ENCODE results near the gene IFT81. TPM values are rescaled to one million over a fixed set of nuclear protein-coding genes. Genes with fewer than 3 reads are reported as not detected.
"Not testable (repeated sequence)": the region's sequence is repeated elsewhere in the genome, so short reads cannot be mapped to it uniquely, and the experiment has no call there.

The IFT81 gene
- polyA plus RNA-seq, 4 donors: 39.6 to 58.7 (median 47.8) TPM

DNA sequence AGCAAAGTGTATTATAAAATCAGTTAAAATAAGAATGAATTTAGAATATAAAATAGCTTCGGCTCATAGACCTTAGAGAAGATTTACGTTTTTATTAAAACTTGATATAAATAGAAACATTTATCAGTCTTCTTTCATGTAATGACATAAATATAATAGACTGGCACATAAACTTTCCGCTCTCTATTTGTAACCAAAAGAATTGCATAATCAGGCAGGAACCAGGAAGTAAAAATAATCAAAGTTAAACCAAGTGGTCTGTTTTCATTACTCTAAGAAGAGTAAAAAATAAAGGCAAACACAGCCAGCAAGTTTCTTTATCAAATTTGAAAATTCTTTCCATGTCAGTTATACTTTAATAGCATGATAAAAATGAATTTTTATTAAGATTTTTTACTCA lies 110.6 kb downstream of the IFT81 start:
- DNase-seq (ENCODE audit: low read depth in 4 of 4, low spot score in 2 of 4): no peak

DNA sequence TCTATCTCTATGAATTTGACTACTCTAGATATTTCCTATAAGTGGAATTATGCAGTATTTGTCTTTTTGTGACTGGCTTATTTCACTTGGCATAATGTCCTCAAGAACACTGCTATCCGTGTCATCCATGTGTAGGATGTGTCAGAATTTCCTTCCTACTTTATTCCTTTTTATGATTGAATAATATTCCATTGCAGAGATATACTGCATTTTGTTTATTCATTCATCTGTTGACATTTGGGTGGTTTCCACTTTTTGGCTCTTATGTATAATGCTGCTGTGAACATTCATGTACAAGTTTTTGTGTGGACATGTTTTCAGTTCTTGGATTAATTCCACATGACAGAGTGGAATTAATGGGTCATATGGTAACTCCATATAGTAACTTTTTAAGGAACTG lies 111.2 kb downstream of the IFT81 start:
- no peak for DNase-seq (ENCODE audit: low read depth in 4 of 4, low spot score in 2 of 4)

DNA sequence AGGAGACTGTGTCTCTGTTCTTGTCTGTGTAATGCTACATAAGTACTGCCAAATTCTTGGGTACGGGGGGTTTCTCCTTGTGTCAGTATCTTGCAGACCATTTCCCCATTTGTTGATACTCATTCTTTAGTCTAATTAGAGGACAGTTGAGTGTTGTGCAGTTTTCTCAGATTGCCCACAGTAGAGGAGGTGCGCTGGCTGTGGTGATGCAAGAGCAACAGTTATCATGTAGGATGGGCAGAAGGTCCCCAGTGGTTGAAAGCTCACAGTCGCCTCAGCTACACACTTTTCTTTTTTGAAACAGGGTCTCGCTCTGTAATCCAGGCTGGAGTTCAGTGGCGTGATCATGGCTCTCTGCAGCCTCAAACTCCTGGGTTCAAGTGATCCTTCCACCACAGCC lies 119.1 kb downstream of the IFT81 start:
- DNase-seq (ENCODE audit: low read depth in 4 of 4, low spot score in 2 of 4): no peak

DNA sequence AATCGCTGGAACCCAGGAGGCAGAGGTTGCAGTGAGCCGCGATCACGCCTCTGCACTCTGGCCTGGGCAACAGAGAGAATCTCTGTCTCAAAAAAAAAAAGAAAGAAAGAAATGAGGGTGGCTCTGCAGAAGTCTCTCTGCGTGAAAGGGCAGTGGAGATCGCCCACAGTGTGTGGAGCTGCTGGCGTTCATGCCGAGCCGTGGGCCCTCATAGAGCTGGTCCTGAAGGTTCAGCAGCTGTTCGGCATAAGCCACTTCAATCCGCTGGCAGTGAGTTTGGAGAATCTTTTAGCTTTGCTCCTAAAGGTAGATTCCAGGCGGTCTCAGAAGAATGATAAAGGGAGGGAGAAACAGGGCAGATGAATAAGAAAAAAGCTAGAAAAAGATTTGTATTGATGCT lies 120.2 kb downstream of the IFT81 start:
- no peak for DNase-seq (ENCODE audit: low read depth in 4 of 4, low spot score in 2 of 4)

DNA sequence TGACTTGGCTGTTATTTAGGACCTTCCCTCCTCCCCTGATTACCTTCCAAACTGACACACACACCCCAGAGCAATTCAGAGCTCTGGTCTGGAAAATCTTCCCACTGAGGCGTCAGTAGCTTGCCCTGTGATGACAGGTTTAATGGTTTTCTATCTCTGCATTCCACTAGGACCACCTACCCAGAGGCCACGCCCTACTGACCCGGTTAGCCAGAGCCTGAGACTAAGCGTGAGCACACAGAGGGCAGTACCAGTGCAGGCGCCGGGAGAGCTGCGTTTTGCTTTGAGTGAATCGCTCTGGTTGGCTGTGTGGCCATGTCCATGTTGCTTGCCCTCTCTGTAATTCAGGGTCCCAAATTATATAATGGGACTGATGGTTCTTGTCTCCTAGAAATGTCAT lies 120.7 kb downstream of the IFT81 start:
- DNase-seq (ENCODE audit: low read depth in 4 of 4, low spot score in 2 of 4): no peak

DNA sequence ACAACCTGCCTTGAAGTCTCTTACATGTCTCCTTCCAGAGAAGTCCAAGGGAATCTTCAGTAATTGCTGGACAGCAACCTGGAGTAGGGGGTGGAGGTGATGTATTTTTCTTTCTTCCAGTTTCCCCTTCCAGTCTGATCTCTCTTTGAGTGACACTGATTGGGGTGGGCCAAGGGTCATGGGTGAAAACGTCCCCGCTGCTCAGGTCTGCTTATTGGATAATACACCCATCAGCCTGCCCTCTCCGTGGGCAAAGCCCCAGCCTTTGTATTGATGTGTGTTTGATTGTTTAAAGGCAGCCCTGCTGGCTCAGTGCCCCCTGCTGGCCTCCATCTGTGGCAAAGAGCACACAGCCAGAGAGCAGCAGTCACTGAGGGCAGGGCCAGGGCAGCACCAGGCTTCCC lies 121.2 kb downstream of the IFT81 start:
- DNase-seq (ENCODE audit: low read depth in 4 of 4, low spot score in 2 of 4): no peak

DNA sequence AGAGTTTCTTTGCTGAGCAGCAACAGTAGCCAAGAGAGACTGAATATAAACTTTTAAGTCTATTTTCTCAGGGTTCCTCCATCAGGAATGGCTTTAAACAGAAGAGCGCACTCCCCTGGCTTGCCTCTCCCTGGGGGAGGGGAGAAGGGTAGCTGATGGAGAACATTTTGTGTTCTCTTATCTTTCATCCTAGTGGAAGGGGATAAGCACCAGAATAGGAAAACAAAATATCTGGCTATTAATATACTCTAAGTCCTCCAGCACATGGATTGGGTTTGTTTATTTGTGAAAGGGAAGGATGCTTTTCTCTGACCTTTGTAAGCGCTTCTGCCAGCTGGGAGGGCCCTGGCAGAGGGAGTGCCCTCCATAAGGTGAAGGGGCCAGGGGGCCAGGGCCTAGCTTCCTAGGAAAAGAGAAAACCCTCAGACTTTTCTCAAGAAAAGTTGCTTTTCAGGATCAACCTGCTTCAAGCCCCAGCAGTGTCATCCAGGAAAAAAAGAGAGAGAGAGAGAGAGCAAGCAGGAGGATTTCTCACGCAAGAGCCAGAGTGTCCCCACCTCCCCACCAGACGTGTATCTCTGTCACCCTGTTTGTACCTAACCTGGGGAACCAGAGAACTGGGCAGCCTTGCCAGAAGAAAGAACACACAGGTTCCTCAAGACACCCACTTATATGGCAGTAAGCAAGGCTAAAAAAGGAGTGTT lies 122.6 kb downstream of the IFT81 start:
- DNase-seq (ENCODE audit: low read depth in 4 of 4, low spot score in 2 of 4): no peak

DNA sequence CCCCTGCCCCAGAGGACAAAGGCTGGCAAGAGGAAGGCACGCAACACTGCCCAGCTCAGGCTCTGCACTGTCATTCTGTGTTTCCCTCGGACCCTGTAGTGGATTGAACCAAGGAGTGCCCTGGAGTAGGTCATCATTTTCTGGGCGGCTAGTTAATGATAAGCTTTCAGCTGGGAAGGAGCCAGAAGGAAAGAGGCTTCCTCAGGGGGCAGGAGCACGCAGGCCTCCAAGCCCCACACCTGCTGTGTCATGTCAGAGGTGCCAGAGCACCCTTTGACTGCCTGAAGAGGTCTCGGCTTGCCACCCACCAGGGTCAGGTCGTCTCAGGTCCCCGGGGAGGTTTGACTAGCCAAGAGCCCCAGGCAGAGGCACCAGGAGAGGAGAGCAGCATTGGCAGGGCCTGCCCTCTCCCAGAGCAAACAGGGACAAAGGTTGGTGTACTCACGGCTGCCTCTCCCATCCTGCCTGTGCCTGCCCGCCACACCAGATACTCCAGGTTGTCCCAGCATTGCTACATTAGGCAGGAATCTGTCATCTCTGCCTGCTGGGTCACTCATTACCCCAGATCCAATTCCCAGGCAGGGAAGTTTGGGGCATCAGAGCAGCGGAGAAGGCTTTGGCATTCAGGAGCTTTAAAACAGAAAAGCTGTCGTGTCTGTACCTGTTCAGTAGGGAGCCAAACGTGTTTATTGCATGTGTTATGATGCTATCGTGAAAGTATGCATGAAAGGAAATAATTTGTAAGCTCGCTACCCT lies 123.4 kb downstream of the IFT81 start:
- DNase-seq (ENCODE audit: low read depth in 4 of 4, low spot score in 2 of 4): no peak

DNA sequence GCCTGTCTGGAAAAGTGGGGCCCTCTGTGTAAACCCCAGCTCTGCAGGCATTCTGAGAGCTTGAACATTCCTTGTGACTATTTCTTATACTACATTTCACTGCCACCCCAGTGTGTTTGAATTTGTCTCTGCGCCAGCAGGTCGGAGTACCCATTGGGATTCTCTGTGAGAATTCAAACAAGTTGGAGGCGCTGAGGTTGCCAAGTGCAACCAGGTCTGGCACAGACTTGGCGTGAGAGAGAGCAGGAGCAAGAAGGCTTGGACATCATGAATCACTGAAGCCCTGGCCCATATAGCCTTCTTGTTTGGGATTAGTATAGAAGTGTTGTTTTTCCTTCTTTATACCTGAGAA lies 123.9 kb downstream of the IFT81 start:
- DNase-seq (ENCODE audit: low read depth in 4 of 4, low spot score in 2 of 4): no peak

DNA sequence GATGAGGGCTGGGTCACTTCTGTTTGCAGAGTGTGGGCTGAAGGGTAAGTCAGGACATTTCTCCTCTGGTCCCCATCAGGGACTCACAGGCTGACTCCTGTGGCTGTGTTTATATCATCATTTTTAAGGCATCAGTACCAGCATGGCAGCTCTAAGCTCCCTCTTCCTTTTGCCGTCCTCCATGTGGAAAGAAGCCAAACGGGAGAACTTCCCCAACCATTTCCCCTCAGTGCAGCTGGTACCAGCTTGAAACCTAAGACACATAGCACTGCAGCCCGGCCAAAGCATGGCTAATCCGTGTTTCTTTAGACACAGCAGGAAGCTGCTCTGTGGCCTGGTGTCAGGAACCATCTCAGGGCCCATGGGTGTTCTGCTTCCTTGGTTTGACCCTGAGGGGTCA lies 124.9 kb downstream of the IFT81 start:
- no peak for DNase-seq (ENCODE audit: low read depth in 4 of 4, low spot score in 2 of 4)

DNA sequence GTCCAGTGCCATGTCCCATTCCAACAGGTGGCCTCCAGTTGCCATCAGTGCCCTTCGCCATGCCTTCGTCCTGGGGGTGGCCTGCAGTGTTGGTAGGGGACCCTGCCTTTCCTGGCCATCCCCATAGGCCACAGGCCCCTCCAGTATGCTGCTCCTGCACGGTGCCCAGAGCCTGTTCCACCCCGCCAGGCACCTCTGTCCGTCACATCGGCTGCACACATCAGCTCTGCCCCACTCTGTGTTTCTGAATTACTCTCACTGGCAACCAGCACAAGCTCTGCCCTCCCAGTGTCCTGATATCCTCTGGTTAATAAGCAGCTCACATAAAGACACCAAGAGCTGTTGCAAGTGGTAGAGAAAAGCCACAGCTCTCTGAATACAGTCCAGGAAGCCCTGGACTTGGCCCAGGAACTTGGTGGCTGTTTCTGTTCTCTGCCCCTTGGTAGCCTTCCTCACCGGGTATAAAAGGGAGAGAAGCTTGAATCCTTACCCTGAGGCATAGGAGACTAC lies 125.6 kb downstream of the IFT81 start:
- DNase-seq (ENCODE audit: low read depth in 4 of 4, low spot score in 2 of 4): no peak

DNA sequence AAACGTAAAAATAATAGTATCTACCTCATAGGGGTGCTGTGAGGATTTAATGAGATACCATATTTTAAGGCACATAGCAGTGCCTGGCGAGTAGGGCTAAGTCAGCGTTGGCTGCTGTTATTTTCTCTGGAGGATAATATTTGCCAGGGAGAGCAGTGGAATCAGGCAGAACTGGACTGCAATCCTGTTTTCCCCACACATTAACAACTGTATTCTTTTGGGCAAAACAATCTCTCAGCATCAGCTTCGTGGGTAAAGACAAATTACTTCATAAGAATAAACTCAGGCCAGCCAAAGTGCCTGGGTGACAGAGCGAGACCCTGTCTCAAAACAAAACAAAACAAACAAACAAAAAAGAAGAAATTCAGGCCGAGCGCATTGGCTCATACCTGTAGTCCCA lies 127.2 kb downstream of the IFT81 start:
- no peak for DNase-seq (ENCODE audit: low read depth in 4 of 4, low spot score in 2 of 4)

DNA sequence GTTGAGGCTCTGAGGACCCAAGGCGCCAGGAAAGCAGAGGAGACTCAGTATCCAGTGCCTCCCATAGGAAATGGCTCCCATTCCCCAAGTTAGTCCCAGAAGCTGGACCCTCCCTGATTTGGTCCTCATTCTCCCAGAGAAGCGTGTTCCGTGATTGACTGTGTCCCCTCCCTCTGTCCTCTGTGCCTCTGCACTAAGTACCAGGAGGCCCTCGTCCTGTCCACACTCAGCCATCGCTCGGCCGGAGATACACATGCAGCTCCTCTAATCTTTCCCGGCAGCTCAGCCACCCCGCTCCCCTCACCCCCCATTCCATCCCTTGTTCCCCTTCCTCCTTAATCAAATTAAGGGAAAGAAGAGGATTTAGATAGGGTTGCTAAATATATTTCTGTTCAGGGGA lies 128.6 kb downstream of the IFT81 start:
- no peak for DNase-seq (ENCODE audit: low read depth in 4 of 4, low spot score in 2 of 4)

DNA sequence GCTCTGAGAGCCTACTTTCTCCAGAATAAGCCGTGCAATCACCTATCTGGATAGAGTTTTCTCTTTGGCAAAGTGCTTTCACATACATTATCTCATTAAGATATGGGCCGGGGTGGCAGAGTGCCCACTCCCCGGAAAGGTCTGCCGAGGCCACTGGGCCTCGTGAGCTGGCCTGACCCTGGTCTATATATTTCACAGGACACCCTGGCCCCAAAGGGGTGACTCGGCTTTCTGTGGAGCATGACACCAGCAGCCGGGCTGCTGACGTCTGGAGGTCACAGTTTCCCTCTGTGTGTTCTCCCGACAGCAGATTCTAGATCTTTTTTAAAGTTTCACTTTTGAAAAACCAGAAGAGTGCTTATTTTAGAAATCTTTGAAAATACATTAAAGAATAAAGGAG lies 129.0 kb downstream of the IFT81 start:
- no peak for DNase-seq (ENCODE audit: low read depth in 4 of 4, low spot score in 2 of 4)

DNA sequence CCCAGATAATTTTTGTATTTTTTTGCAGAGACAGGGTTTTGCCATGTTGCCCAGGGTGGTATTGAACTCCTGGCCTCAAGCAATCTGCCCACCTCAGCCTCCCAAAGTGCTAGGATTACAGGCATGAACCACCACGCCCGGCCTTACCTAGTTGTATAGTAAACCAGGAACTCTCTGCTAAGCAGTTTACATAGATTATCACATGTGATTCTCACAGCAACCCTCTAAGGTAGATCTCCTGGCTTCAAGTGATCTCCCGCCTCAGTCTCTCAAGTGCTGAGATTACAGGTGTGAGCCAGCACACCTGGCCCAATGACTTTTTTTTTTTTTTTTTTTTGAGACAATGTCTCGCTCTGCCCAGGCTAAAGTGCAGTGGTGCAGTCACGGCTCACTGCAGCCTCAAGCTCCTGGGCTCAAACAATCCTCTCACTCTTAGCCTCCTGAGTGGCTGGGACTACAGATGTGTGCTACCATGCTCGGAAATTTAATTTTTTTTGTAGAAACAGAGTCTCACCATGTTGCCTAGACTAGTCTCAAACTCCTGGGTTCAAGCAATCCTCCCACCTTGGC lies 130.9 kb downstream of the IFT81 start:
- no peak for DNase-seq (ENCODE audit: low read depth in 4 of 4, low spot score in 2 of 4)

DNA sequence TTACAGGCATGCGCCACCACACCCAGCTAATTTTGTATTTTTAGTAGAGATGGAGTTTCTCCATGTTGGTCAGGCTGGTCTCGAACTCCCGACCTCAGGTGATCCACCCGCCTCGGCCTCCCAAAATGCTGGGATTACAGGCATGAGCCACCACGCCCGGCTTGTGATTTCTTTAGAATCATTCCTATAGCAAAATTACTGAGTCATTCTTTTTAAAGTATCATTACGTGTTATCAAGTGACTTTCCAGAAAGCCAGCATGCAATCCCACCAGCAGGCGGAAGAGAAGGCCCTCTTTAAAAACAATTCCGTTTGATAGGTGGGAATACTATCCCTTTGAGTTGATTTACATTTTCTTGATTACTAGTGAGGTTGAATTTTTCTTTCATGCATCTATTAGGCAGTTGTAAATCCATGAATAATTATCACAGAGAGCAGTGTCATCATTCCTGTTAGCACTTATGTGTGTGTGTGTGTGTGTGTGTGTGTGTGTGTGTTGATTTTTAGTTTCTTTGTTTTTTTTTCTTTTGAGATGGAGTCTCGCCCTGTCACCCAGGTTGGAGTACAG lies 131.8 kb downstream of the IFT81 start:
- not testable (repeated sequence) for DNase-seq (ENCODE audit: low read depth in 4 of 4, low spot score in 2 of 4)

DNA sequence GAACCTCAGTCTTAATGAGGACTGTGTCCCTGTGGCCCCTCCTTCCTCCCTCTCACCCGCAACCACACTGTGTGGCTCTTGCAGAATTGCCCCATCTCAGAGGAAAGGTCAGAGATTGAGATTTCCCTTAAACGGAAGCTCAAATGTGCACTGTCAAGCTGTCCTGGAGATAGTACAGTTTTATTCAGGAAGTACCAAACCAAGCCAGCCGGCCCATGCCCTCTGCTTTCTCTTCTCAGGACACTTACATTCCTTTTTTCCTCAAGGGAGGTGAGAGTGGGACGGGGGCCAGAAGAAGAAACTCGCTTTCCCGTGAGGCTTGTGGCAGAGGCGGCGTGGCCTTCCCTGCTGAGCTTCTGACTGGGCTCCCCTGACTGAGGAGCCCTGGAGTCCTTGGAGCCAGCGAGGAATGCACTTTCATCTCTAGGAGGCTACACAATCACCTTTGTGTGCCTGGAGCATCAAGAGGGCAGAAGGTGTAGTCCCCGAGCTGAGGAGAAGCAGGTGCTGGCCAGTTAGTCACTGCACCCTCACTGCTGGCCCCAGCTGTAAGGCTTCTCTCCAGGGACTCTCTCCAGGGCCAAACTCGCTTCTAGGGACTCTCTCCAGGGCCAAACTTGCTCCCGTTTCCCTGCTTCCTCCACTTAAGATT lies 132.7 kb downstream of the IFT81 start:
- DNase-seq (ENCODE audit: low read depth in 4 of 4, low spot score in 2 of 4): no peak

DNA sequence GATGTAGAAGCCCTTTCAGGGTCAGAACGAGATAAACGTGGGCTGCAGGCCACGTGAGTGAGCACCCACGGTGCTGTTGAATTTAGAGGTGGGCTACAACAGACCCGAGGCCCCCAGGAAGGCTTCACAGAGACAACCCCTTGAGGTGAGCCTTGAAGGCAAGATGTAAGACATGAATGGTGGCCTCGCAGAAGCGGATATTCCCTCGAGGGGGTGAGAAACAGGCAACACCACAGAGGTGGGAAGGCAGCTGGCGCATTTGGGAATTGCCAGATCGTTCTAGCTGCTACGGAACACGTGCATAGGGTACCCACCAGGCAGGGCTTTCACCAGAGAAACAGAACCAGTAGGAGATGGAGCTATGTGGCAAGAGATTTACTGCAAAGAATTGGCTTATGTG lies 134.3 kb downstream of the IFT81 start:
- no peak for DNase-seq (ENCODE audit: low read depth in 4 of 4, low spot score in 2 of 4)

DNA sequence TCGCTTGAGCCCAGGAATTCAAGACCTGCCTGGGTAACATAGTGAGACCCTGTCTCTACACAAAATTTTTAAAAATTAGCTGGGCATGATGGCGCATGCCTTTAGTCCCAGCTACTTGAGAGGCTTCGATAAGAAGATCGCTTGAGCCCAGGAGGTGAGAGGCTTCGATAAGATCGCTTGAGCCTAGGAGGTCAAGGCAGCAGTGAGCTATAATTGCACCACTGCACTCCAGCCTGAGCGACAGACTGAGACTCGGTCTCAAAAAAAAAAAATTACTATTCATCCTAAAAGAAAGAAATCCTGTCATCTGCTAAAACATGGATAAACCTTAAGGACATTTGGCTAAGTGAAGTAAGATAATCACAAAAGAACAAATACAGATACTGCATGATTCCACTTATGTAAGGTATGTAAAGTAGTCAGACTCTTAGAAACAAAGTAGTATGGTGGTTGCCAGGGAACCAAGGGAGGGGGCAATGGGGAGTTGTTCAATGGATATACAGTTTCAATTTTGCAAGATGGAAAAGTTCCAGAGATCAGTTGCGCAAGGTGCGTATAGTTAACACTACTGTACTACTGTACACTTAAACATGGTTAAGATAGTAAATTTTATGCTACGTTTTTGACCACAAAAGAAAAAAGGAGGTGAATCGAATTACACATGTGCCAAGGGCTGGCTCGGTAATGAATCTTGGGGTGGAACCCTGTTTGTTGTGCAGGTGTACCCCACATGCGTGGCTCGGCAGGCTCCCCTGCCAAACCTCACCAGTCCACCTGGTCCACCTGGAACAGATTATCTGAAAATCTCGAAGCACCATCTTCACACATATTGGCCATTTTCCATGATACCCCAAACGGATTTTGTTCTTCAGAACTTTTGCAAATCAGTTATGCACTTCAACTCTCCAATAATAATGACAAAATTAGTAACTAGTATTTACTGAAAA lies 138.6 kb downstream of the IFT81 start:
- no peak for DNase-seq (ENCODE audit: low read depth in 4 of 4, low spot score in 2 of 4)

DNA sequence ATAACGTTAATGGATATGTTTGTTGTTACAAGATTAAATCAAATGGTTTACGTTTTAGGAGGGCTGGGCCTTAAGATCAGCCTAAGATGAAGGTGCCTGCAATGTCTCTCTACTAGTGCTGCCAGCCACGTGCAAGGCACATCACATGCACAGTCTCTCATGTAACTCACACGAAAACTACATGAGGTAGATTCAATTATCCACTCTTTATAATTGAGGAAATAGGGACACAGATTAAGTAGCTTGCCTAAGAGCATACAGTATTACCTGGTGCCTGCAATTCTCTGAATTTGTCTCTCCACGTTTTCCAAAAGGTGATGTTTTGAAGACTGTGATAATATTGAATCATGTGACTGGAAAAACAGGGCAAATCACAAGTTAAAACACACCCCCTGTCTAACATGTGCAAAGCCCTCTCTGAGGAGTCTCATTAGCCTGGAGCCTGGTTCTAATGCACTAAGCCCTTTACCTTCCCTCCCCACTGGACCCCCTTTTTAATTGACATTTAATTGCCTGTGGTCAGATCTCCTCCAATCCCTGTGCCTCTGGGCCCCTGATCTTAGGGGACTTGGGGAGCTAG lies 142.3 kb downstream of the IFT81 start:
- no peak for DNase-seq (ENCODE audit: low read depth in 4 of 4, low spot score in 2 of 4)
